HepG2 (cell line): ENCODE data around the gene HDAC8. TPM values are rescaled to one million over a fixed set of nuclear protein-coding genes. Genes with fewer than 3 reads are reported as not detected.

ENCODE experiments used
- ATAC-seq: fragments of 200-7000 bp; cut with Tn5 transposase; 3 replicates; pipeline ENCODE4 v1.9.1; 2020; ENCODE audit warnings: mild to moderate bottlenecking, moderate library complexity
- BruUV-seq: library from RNA; stranded (reverse); fragments of 400-500 nt; replicated peaks from 2 replicates; lab custom pipeline; 2021; lab: Mats Ljungman, UMichigan
- CTCF ChIA-PET: fragments of 300-600 bp; formaldehyde crosslinking; extraction: SDS; loops from one replicate; lab custom pipeline; 2021; ENCODE audit warnings: low total read pairs, inconsistent platforms, low intra/inter-chr PET ratio; lab: Yijun Ruan, JAX
- POLR2A ChIA-PET: fragments of 350-600 bp; sonication (Branson Sonifier 250); formaldehyde crosslinking; loops from one replicate; lab custom pipeline; 2020; ENCODE audit warnings: antibody characterized with exemption, inconsistent platforms; lab: Yijun Ruan, JAX
- DNase-seq: peaks from one replicate; pipeline ENCODE4 v3.0.0-alpha.2; 2015; ENCODE audit warnings: low spot score
- FAIRE-seq: peaks from 3 replicates; lab custom pipeline; 2011; peaks lifted over from hg19 to GRCh38; lab: Jason Lieb, UNC
- H2AFZ ChIP-seq: one replicate; pipeline ENCODE4 v1.6.1; 2011; ENCODE audit warnings: low read length, inconsistent platforms
- H3K27ac ChIP-seq: fragments of 300-600 bp; 3 replicates; pipeline ENCODE4 v1.8.0; 2011; ENCODE audit warnings: mixed run types, mild to moderate bottlenecking, mixed read lengths, low read length, inconsistent platforms; ENCODE audit not compliant: insufficient read depth; ENCODE audit errors: extremely low read length
- H3K27me3 ChIP-seq, 2 experiments: fragments of 200-600 bp in 1 of 2; 2 replicates in 1 of 2; 3 replicates in 1 of 2; pipeline versions ENCODE4 v1.6.0 to v1.8.0; 2011; ENCODE audit warnings: low read length in 2 of 2, mild to moderate bottlenecking in 2 of 2, moderate library complexity in 2 of 2, inconsistent platforms in 1 of 2; ENCODE audit not compliant: insufficient read depth in 2 of 2, control insufficient read depth in 1 of 2
- H3K36me3 ChIP-seq, 2 experiments: fragments of 200-600 bp in 1 of 2; replicated peaks in 1 of 2; 2 replicates in 1 of 2; 3 replicates in 1 of 2; pipeline versions ENCODE4 v1.5.1 to v1.8.0; 2011; ENCODE audit warnings: low read length in 2 of 2, inconsistent platforms in 1 of 2; ENCODE audit not compliant: insufficient read depth in 2 of 2, control insufficient read depth in 1 of 2
- H3K4me1 ChIP-seq: 2 replicates; pipeline ENCODE4 v1.5.1; 2012; ENCODE audit warnings: low read length, inconsistent platforms; ENCODE audit not compliant: insufficient read depth
- H3K4me2 ChIP-seq: 2 replicates; pipeline ENCODE4 v1.6.0; 2011; ENCODE audit warnings: low read depth, low read length, inconsistent platforms
- H3K4me3 ChIP-seq, 3 experiments: fragments of 200-600 bp in 1 of 3; sonication (generic), shearing (Covaris generic) in 1 of 3; replicated peaks in 1 of 3; 2 replicates each; pipeline ENCODE4 v1.5.1; 2011 to 2016; ENCODE audit warnings: low read length in 3 of 3, inconsistent platforms in 2 of 3, low read depth in 2 of 3, mild to moderate bottlenecking in 2 of 3, control low read depth in 1 of 3, mixed read lengths in 1 of 3; ENCODE audit not compliant: insufficient read depth in 1 of 3
- H3K79me2 ChIP-seq: one replicate; pipeline ENCODE4 v1.6.1; 2011; ENCODE audit warnings: low read length, inconsistent platforms; ENCODE audit not compliant: insufficient read depth
- H3K9ac ChIP-seq: 2 replicates; pipeline ENCODE4 v1.6.0; 2011; ENCODE audit warnings: mild to moderate bottlenecking, low read depth, low read length, inconsistent platforms; ENCODE audit not compliant: insufficient read depth
- H3K9me3 ChIP-seq: 2 replicates; pipeline ENCODE4 v1.5.1; 2012; ENCODE audit warnings: mild to moderate bottlenecking, low read length
- H4K20me1 ChIP-seq: 2 replicates; pipeline ENCODE4 v1.6.0; 2011; ENCODE audit warnings: inconsistent platforms, mild to moderate bottlenecking, low read length, moderate library complexity; ENCODE audit not compliant: insufficient read depth
- ATF7-NPFF ChIP-seq: sonication (generic); formaldehyde crosslinking; IDR thresholded peaks from 2 replicates; pipeline ENCODE4 v1.8.1; 2023; ENCODE audit warnings: mild to moderate bottlenecking, low read depth, missing genetic modification reagents, moderate library complexity
- E2F5 ChIP-seq: sonication (generic); formaldehyde crosslinking; conservative IDR thresholded peaks from 2 replicates; pipeline ENCODE4 v1.4.0; 2020; ENCODE audit warnings: missing genetic modification reagents
- ETV5 ChIP-seq: IDR thresholded peaks from 2 replicates; pipeline ENCODE4 v1.6.1; 2018; ENCODE audit warnings: missing biosample characterization, missing genetic modification reagents, inconsistent platforms, borderline replicate concordance
- IRX3 ChIP-seq: sonication (generic); formaldehyde crosslinking; IDR thresholded peaks from 2 replicates; pipeline ENCODE4 v1.8.1; 2023; ENCODE audit warnings: mild to moderate bottlenecking, low read depth, missing genetic modification reagents, borderline replicate concordance
- MAFG ChIP-seq: sonication (generic); formaldehyde crosslinking; IDR thresholded peaks from 2 replicates; pipeline ENCODE4 v1.5.1; 2020; ENCODE audit warnings: mild to moderate bottlenecking, missing genetic modification reagents
- NFATC3 ChIP-seq: sonication (generic); formaldehyde crosslinking; IDR thresholded peaks from 2 replicates; pipeline ENCODE4 v1.5.1; 2020; ENCODE audit warnings: mild to moderate bottlenecking, missing genetic modification reagents
- PRMT3 ChIP-seq: sonication (generic); formaldehyde crosslinking; IDR thresholded peaks from 2 replicates; pipeline ENCODE4 v1.8.1; 2022; ENCODE audit warnings: low read depth, mild to moderate bottlenecking, moderate library complexity, missing genetic modification reagents, borderline replicate concordance
- ZBTB14 ChIP-seq: sonication (generic); formaldehyde crosslinking; IDR thresholded peaks from 2 replicates; pipeline ENCODE4 v1.4.0; 2020; ENCODE audit warnings: missing genetic modification reagents
- ZNF331 ChIP-seq: sonication (generic); formaldehyde crosslinking; IDR thresholded peaks from 2 replicates; pipeline ENCODE4 v1.4.0; 2020; ENCODE audit warnings: missing genetic modification reagents
- ZNF543 ChIP-seq: sonication (generic); formaldehyde crosslinking; IDR thresholded peaks from 2 replicates; pipeline ENCODE4 v1.4.0; 2020; ENCODE audit warnings: mild to moderate bottlenecking, missing genetic modification reagents
- WGBS: methylation state at CpG from one replicate; pipeline ENCODE4 v1.1.6; 2017; ENCODE audit warnings: low lambda C conversion rate; 5-methylcytosine and 5-hydroxymethylcytosine counted together
- in situ Hi-C: cut with HindIII; loops from 2 replicates; pipeline ENCODE4 v1.10.0; 2017; ENCODE audit warnings: low pct_unique_long_range_greater_than_20kb; ENCODE audit not compliant: extremely low pct_ligation_motif_present
- intact Hi-C: fragments of 100-400 bp; cut with micrococcal nuclease; formaldehyde crosslinking; loops from one replicate; pipeline ENCODE4 v1.10.0; 2022; ENCODE audit not compliant: unreplicated experiment
- polyA plus RNA-seq, 8 experiments: library from polyadenylated mRNA; depleted of rRNA in 3 of 8; stranded (reverse) in 7 of 8; unstranded in 1 of 8; fragments of >200 nt; fragmentation: Illumina TruSeq in 4 of 8; extraction: Trizol in 4 of 8; gene quantifications; 2 replicates each; pipeline versions ENCODE4 v1.2.1 to v1.2.3, GENCODE V29; 2011 to 2016; ENCODE audit warnings: low read depth in 4 of 8, missing spikeins in 1 of 8, mixed read lengths in 1 of 8; ENCODE audit not compliant: insufficient read depth in 1 of 8
- total RNA-seq, 5 experiments: library from RNA; depleted of rRNA; stranded (reverse); fragments of >200 nt; fragmentation: Illumina TruSeq; extraction: Trizol; gene quantifications; 2 replicates each; pipeline ENCODE4 v1.2.3, GENCODE V29; 2016; ENCODE audit warnings: low read depth in 1 of 5
- TF ChIP-seq, protein P1 (sequence below): sonication (generic); formaldehyde crosslinking; IDR thresholded peaks from 2 replicates; pipeline ENCODE4 v1.4.0; 2020; ENCODE audit warnings: missing genetic modification reagents
- TF ChIP-seq, protein P2 (sequence below): sonication (generic); formaldehyde crosslinking; IDR thresholded peaks from 2 replicates; pipeline ENCODE4 v1.5.0; 2020; ENCODE audit warnings: mild to moderate bottlenecking, low read depth, missing genetic modification reagents, borderline replicate concordance

HDAC8 gene
- total and polyA plus RNA-seq, 2 of the 13 experiments (the other 11 are each of a cell fraction or from before 2014, with no cell fraction given): 13.7 to 28.6 TPM

DNA sequence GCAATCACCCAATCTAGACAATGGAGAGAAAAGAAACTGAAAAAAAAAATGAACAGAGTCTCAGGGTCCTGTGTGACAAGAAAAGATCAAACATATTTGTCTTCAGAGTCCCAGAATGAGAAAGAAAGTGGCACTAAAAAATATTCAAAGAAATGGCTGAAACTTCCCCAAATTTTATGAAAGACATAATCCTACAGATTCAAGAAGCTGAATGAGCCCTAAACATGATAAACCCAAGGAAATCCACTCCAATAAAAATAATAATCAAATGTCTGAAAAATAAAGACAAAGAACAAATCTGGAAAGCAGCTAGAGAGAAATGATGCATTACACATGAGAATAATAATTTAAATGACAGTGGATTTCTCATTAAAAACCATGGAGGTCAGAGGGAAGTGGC is 136.6 kb downstream of the HDAC8 start (continued):
- TF ChIP-seq, protein P1, sequence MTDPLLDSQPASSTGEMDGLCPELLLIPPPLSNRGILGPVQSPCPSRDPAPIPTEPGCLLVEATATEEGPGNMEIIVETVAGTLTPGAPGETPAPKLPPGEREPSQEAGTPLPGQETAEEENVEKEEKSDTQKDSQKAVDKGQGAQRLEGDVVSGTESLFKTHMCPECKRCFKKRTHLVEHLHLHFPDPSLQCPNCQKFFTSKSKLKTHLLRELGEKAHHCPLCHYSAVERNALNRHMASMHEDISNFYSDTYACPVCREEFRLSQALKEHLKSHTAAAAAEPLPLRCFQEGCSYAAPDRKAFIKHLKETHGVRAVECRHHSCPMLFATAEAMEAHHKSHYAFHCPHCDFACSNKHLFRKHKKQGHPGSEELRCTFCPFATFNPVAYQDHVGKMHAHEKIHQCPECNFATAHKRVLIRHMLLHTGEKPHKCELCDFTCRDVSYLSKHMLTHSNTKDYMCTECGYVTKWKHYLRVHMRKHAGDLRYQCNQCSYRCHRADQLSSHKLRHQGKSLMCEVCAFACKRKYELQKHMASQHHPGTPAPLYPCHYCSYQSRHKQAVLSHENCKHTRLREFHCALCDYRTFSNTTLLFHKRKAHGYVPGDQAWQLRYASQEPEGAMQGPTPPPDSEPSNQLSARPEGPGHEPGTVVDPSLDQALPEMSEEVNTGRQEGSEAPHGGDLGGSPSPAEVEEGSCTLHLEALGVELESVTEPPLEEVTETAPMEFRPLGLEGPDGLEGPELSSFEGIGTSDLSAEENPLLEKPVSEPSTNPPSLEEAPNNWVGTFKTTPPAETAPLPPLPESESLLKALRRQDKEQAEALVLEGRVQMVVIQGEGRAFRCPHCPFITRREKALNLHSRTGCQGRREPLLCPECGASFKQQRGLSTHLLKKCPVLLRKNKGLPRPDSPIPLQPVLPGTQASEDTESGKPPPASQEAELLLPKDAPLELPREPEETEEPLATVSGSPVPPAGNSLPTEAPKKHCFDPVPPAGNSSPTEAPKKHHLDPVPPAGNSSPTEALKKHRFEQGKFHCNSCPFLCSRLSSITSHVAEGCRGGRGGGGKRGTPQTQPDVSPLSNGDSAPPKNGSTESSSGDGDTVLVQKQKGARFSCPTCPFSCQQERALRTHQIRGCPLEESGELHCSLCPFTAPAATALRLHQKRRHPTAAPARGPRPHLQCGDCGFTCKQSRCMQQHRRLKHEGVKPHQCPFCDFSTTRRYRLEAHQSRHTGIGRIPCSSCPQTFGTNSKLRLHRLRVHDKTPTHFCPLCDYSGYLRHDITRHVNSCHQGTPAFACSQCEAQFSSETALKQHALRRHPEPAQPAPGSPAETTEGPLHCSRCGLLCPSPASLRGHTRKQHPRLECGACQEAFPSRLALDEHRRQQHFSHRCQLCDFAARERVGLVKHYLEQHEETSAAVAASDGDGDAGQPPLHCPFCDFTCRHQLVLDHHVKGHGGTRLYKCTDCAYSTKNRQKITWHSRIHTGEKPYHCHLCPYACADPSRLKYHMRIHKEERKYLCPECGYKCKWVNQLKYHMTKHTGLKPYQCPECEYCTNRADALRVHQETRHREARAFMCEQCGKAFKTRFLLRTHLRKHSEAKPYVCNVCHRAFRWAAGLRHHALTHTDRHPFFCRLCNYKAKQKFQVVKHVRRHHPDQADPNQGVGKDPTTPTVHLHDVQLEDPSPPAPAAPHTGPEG (CRISPR knock-in tag): no peak
- no peak for TF ChIP-seq ZNF543 (CRISPR knock-in tag)
- TF ChIP-seq PRMT3: no peak

DNA sequence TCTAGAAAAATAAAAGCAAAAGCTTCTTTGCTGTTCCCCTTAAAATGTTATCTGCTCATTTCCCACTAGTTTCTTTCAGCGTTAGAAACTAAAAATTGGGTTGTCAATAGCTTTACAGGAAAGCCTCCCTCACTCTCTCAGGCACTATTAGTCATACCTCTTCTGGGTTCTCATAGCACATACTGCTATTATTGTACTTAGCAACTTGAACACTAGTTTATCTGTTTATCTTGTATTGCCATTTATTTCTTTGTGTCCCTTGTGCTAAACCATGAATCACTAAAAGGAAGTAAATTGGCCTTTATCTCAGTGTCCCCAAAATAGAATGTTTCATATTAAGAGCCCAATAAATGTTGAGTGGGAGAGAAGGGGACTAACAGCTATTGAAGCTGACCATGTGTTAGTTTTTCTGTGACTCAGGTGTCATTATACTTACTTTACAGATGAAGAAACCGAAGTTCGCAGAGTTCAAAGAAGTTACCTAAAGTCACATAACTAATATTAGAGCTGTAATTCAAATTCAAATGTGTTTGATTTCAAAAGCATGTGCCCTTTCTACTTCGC is 142.2 kb downstream of the HDAC8 start:
- no peak for FAIRE-seq
- intact Hi-C loops: no loop called here
- TF ChIP-seq ZNF331 (CRISPR knock-in tag) (no peak), NFATC3 (CRISPR knock-in tag) (no peak), ETV5 (no peak), ATF7-NPFF (CRISPR knock-in tag) (no peak), IRX3 (no peak), MAFG (CRISPR knock-in tag) (no peak), E2F5 (no peak), ZBTB14 (CRISPR knock-in tag) (no peak)
- TF ChIP-seq, protein P2, sequence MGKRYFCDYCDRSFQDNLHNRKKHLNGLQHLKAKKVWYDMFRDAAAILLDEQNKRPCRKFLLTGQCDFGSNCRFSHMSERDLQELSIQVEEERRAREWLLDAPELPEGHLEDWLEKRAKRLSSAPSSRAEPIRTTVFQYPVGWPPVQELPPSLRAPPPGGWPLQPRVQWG (CRISPR knock-in tag): no peak

More for the DNA sequence above, 142.2 kb downstream of the HDAC8 start:
- BruUV-seq: no TSS peak
- no peak overlapping the region for H2AFZ ChIP-seq
- in situ Hi-C loops: no loop called here
- H3K9ac ChIP-seq: no peak overlapping the region
- DNase-seq (no peak), ATAC-seq (no peak)
- no peaks in the 10 kb centered on the region for H3K9me3 ChIP-seq
- 94% methylated on average over 4 of the region's 4 CpGs for WGBS
- no peaks in the 10 kb centered on the region for H4K20me1 ChIP-seq
- ChIA-PET POLR2A (no interaction called here), CTCF (no interaction called here)
- H3K4me1 ChIP-seq: no peaks in the 10 kb centered on the region
- no peaks in the 10 kb centered on the region for H3K27me3 ChIP-seq
- H3K4me3 ChIP-seq: no peak overlapping the region
- H3K4me2 ChIP-seq: no peak overlapping the region
- H3K36me3 ChIP-seq: no peaks in the 10 kb centered on the region
- H3K27ac ChIP-seq: no peak overlapping the region
- no peaks in the 10 kb centered on the region for H3K79me2 ChIP-seq
